ENCODE measurements around the gene MAP2K3. TPM values are rescaled to one million over a fixed set of nuclear protein-coding genes. Genes with fewer than 3 reads are reported as not detected.

Gene MAP2K3
- total RNA-seq, 2 experiments from 2014 or later, result 27.8 to 71.5 TPM

- Histone ChIP-seq H3K4me1 (ENCODE audit: insufficient read depth, low read length, poor library complexity, severe bottlenecking) (peaks cover 49% of the 10 kb centered on the region), H3K36me3 (ENCODE audit: insufficient read depth, low read length) (no peaks in the 10 kb centered on the region), H3K27ac (ENCODE audit: low read depth, low read length, poor library complexity, severe bottlenecking) (peak overlapping the region; percentile 95), H3K79me2 (ENCODE audit: insufficient read depth, low read depth, low read length) (peaks cover 51% of the 10 kb centered on the region), H3K4me2 (ENCODE audit: low read length) (peak overlapping the region; percentile 92), H3K9me2 (ENCODE audit: insufficient read depth, low read length) (no peaks in the 10 kb centered on the region), H2AFZ (ENCODE audit: low read length) (no peak overlapping the region), H3K9me3 (ENCODE audit: low read length) (no peaks in the 10 kb centered on the region), H3K4me3 (ENCODE audit: low read depth, low read length, poor library complexity, severe bottlenecking) (peak overlapping the region; percentile 84), H4K20me1 (ENCODE audit: insufficient read depth, low read length) (no peaks in the 10 kb centered on the region)
- POLR2A ChIA-PET, result interaction anchor here (0.6 to 4.4 kb wide), 6 partner anchors 10 to 264 kb away, joined by 3 to 31 read pairs (median 4); no protein-coding TSS in a partner anchor
- peak; percentile 58 for DNase-seq (ENCODE audit: low spot score)
- TF ChIP-seq CTCF (conservative IDR thresholded peaks at IDR 0.05; ENCODE audit: low read length), result no peak
- no peak for TF ChIP-seq EZH2phosphoT487 (IDR thresholded peaks at IDR 0.05; ENCODE audit: borderline replicate concordance, low read depth, low read length)
- CTCF ChIA-PET (ENCODE audit: unreplicated experiment), result interaction anchor here (0.6 kb wide), 1 partner anchor 171 kb away, joined by 3 read pairs; no protein-coding TSS in a partner anchor
- intact Hi-C loops (cut with micrococcal nuclease; ENCODE audit: unreplicated experiment), result loop anchor here (2.0 to 5.0 kb wide), 2 partner anchors 73 to 244 kb away; partner anchors contain the start of gene USP22
- TSS peak; percentile 61 for BruUV-seq (replicated peaks)
Measured at GRCh38 chr17:21286066-21286770, 1.7 kb downstream of the MAP2K3 start.

- peak overlapping the region; percentile 92 for H3K4me2 ChIP-seq (ENCODE audit: low read length)
- no peaks in the 10 kb centered on the region for H4K20me1 ChIP-seq (ENCODE audit: insufficient read depth, low read length)
- peaks cover 8% of the 10 kb centered on the region for H3K36me3 ChIP-seq (ENCODE audit: insufficient read depth, low read length)
- peaks cover 51% of the 10 kb centered on the region for H3K79me2 ChIP-seq (ENCODE audit: insufficient read depth, low read depth, low read length)
- DNase-seq (ENCODE audit: low spot score), result peak; percentile 29
- no peak overlapping the region; the same call in 1 of the 2 replicates for H2AFZ ChIP-seq (ENCODE audit: low read length)
- H3K4me3 ChIP-seq (ENCODE audit: low read depth, low read length, poor library complexity, severe bottlenecking), result peak overlapping the region; percentile 84
- TF ChIP-seq EZH2phosphoT487 (IDR thresholded peaks at IDR 0.05; ENCODE audit: borderline replicate concordance, low read depth, low read length), result no peak
- no peak for TF ChIP-seq CTCF (conservative IDR thresholded peaks at IDR 0.05; ENCODE audit: low read length)
- ChIA-PET CTCF (ENCODE audit: unreplicated experiment) (interaction anchor here (0.6 to 2.1 kb wide), 3 partner anchors 8 to 170 kb away, joined by 3 to 13 read pairs (median 3); no protein-coding TSS in a partner anchor), POLR2A (interaction anchor here (0.6 to 4.4 kb wide), 7 partner anchors 10 to 263 kb away, joined by 3 to 31 read pairs (median 5); no protein-coding TSS in a partner anchor)
- BruUV-seq (replicated peaks), result no TSS peak
- peak overlapping the region; percentile 95 for H3K27ac ChIP-seq (ENCODE audit: low read depth, low read length, poor library complexity, severe bottlenecking)
- no peaks in the 10 kb centered on the region for H3K9me3 ChIP-seq (ENCODE audit: low read length)
- H3K4me1 ChIP-seq (ENCODE audit: insufficient read depth, low read length, poor library complexity, severe bottlenecking), result peaks cover 47% of the 10 kb centered on the region
- no peaks in the 10 kb centered on the region for H3K9me2 ChIP-seq (ENCODE audit: insufficient read depth, low read length)
- intact Hi-C loops (cut with micrococcal nuclease; ENCODE audit: unreplicated experiment), result loop anchor here (2.0 to 5.0 kb wide), 2 partner anchors 74 to 245 kb away; partner anchors contain the start of gene USP22
Measured at GRCh38 chr17:21286909-21287702, 2.6 kb downstream of the MAP2K3 start.
